NCI-H1694 treated with DMSO at 0.1 percent for 48 hours (cell line): ENCODE measurements around the gene SPATS1.
"Not testable (repeated sequence)": the region's sequence is repeated elsewhere in the genome, so short reads cannot be mapped to it uniquely, and the experiment has no call there.

ENCODE experiments used
- DNase-seq: peaks from one replicate; lab custom pipeline; 2025; lab: John Stamatoyannopoulos, UW

SPATS1 gene

GRCh38 chr6:44311767-44312166 is 30.7 kb upstream of the SPATS1 start:
- no peak for DNase-seq

GRCh38 chr6:44312901-44313788 is 29.3 kb upstream of the SPATS1 start, which contains the start of gene AARS2:
TSS of gene AARS2 (minus strand) at chr6:44313347. CDS start at chr6:44313323, 24 bp downstream.
- DNase-seq: peak; percentile 57

GRCh38 chr6:44314657-44315056 is 27.8 kb upstream of the SPATS1 start:
- DNase-seq: not testable (repeated sequence)

GRCh38 chr6:44315516-44315915 is 26.9 kb upstream of the SPATS1 start:
- no peak for DNase-seq

GRCh38 chr6:44315951-44316350 is 26.5 kb upstream of the SPATS1 start:
- DNase-seq: no peak

- no peak for DNase-seq
Measured at GRCh38 chr6:44316481-44316880, 26.0 kb upstream of the SPATS1 start.

GRCh38 chr6:44317136-44317631 is 25.3 kb upstream of the SPATS1 start:
- not testable (repeated sequence) for DNase-seq

- no peak for DNase-seq
Measured at GRCh38 chr6:44321210-44321609, 21.2 kb upstream of the SPATS1 start.

- no peak for DNase-seq
Measured at GRCh38 chr6:44327096-44327495, 15.4 kb upstream of the SPATS1 start.

- DNase-seq: no peak
Measured at GRCh38 chr6:44327760-44328159, 14.7 kb upstream of the SPATS1 start.

GRCh38 chr6:44328203-44328602 is 14.2 kb upstream of the SPATS1 start:
- DNase-seq: not testable (repeated sequence)

GRCh38 chr6:44329858-44330257 is 12.6 kb upstream of the SPATS1 start:
- DNase-seq: no peak

- no peak for DNase-seq
Measured at GRCh38 chr6:44332585-44332984, 9.9 kb upstream of the SPATS1 start.

GRCh38 chr6:44333273-44333919 is 9.1 kb upstream of the SPATS1 start:
- no peak for DNase-seq

GRCh38 chr6:44333942-44334341 is 8.5 kb upstream of the SPATS1 start:
- DNase-seq: no peak

- no peak for DNase-seq
Measured at GRCh38 chr6:44335631-44336030, 6.8 kb upstream of the SPATS1 start.

GRCh38 chr6:44338228-44339122 is 4.0 kb upstream of the SPATS1 start:
- DNase-seq: peak; percentile 56

GRCh38 chr6:44339301-44339700 is 3.1 kb upstream of the SPATS1 start:
- no peak for DNase-seq

- DNase-seq: no peak
Measured at GRCh38 chr6:44339763-44340625, 2.5 kb upstream of the SPATS1 start.

GRCh38 chr6:44341095-44341890 is 1.2 kb upstream of the SPATS1 start:
- no peak for DNase-seq
